Endothelial cell of umbilical vein (primary cell): ENCODE data around the gene ATAD1. TPM values are rescaled to one million over a fixed set of nuclear protein-coding genes. Genes with fewer than 3 reads are reported as not detected.

Source experiments
- BruUV-seq: library from RNA; stranded (reverse); fragments of 400-500 nt; replicated peaks from 2 replicates; lab custom pipeline; 2021; lab: Mats Ljungman, UMichigan
- CTCF ChIA-PET: fragments of 300-600, 350-600 bp; sonication (Branson Sonifier 250); formaldehyde crosslinking; loops from one replicate; lab custom pipeline; 2021; ENCODE audit warnings: antibody characterized with exemption, inconsistent platforms; lab: Charles Lee
- POLR2A ChIA-PET: fragments of 300-600, 350-600 bp; sonication (Branson Sonifier 250); formaldehyde crosslinking; loops from one replicate; lab custom pipeline; 2021; ENCODE audit warnings: antibody characterized with exemption, inconsistent platforms; lab: Charles Lee
- DNase-seq: peaks from one replicate; pipeline ENCODE4 v3.0.0-alpha.2; 2011; ENCODE audit warnings: low read depth, low spot score
- FAIRE-seq: peaks from 2 replicates; lab custom pipeline; 2011; peaks lifted over from hg19 to GRCh38; lab: Jason Lieb, UNC
- H2AFZ ChIP-seq: 2 replicates; pipeline ENCODE4 v1.6.0; 2012; ENCODE audit warnings: low read depth, low read length, control low read depth, inconsistent platforms
- H3K27ac ChIP-seq: 2 replicates; pipeline ENCODE4 v1.5.1; 2011; ENCODE audit warnings: low read depth, mild to moderate bottlenecking, control low read depth, low read length, moderate library complexity; ENCODE audit not compliant: insufficient read depth
- H3K27me3 ChIP-seq, 2 experiments: 2 replicates each; pipeline versions ENCODE4 v1.6.0 to v1.6.1; 2011; ENCODE audit warnings: low read length in 2 of 2, mixed read lengths in 1 of 2; ENCODE audit not compliant: control insufficient read depth in 2 of 2, insufficient read depth in 2 of 2
- H3K36me3 ChIP-seq, 2 experiments: 2 replicates in 1 of 2; 3 replicates in 1 of 2; pipeline ENCODE4 v1.5.1; 2011; ENCODE audit warnings: low read length in 2 of 2, mild to moderate bottlenecking in 1 of 2, moderate library complexity in 1 of 2; ENCODE audit not compliant: control insufficient read depth in 2 of 2, insufficient read depth in 2 of 2; ENCODE audit errors: extremely low read depth in 1 of 2
- H3K4me1 ChIP-seq: 3 replicates; pipeline ENCODE4 v1.5.1; 2011; ENCODE audit warnings: mild to moderate bottlenecking, low read length; ENCODE audit not compliant: control insufficient read depth, insufficient read depth; ENCODE audit errors: extremely low read depth
- H3K4me2 ChIP-seq: 2 replicates; pipeline ENCODE4 v1.6.1; 2011; ENCODE audit warnings: low read length, control low read depth, mixed read lengths; ENCODE audit not compliant: insufficient read depth
- H3K4me3 ChIP-seq, 3 experiments: fragments of 200-600 bp in 1 of 3; sonication (generic), shearing (Covaris generic) in 1 of 3; replicated peaks in 1 of 3; 2 replicates each; pipeline ENCODE4 v1.5.1; 2011 to 2016; ENCODE audit warnings: control low read depth in 3 of 3, low read length in 3 of 3, mild to moderate bottlenecking in 2 of 3, inconsistent platforms in 1 of 3, low read depth in 1 of 3, moderate library complexity in 1 of 3; ENCODE audit not compliant: insufficient read depth in 1 of 3
- H3K79me2 ChIP-seq: 2 replicates; pipeline ENCODE4 v1.6.0; 2012; ENCODE audit warnings: low read length, inconsistent platforms; ENCODE audit not compliant: control insufficient read depth, insufficient read depth
- H3K9ac ChIP-seq: replicated peaks from 2 replicates; pipeline ENCODE3; 2011; ENCODE audit warnings: low read length, control low read depth; ENCODE audit not compliant: insufficient read depth; ENCODE audit errors: extremely low read depth
- H3K9me1 ChIP-seq: replicated peaks from 3 replicates; pipeline ENCODE4 v1.6.0; 2011; ENCODE audit warnings: mild to moderate bottlenecking, low read length; ENCODE audit not compliant: control insufficient read depth, insufficient read depth; ENCODE audit errors: extremely low read depth
- H3K9me3 ChIP-seq: replicated peaks from 2 replicates; pipeline ENCODE4 v1.5.1; 2012; ENCODE audit warnings: low read length, inconsistent platforms; ENCODE audit not compliant: control insufficient read depth, insufficient read depth
- H4K20me1 ChIP-seq: replicated peaks from 2 replicates; pipeline ENCODE3; 2011; ENCODE audit warnings: mild to moderate bottlenecking, low read length; ENCODE audit not compliant: control insufficient read depth, insufficient read depth; ENCODE audit errors: extremely low read depth
- CTCF ChIP-seq, 2 donors: IDR thresholded peaks; 1 replicate in 1 of 2; 2 replicates in 1 of 2; pipeline ENCODE4 v1.5.1; 2011; ENCODE audit warnings: low read length in 2 of 2, mild to moderate bottlenecking in 2 of 2, moderate library complexity in 2 of 2, control low read depth in 1 of 2, inconsistent platforms in 1 of 2, low read depth in 1 of 2; ENCODE audit not compliant: insufficient read depth in 1 of 2; ENCODE audit errors: extremely low read depth in 1 of 2
- EZH2 ChIP-seq: IDR thresholded peaks from 2 replicates; pipeline ENCODE4 v1.6.1; 2012; ENCODE audit warnings: borderline replicate concordance, low read depth, mild to moderate bottlenecking, moderate library complexity, low read length, inconsistent platforms; ENCODE audit not compliant: severe bottlenecking
- FOS ChIP-seq: IDR thresholded peaks from 2 replicates; pipeline ENCODE4 v1.6.1; 2011; ENCODE audit warnings: mild to moderate bottlenecking, low read length, moderate library complexity, borderline replicate concordance; ENCODE audit not compliant: insufficient read depth
- GATA2 ChIP-seq: IDR thresholded peaks from 2 replicates; pipeline ENCODE4 v1.7.0; 2011; ENCODE audit warnings: low read depth, mild to moderate bottlenecking, moderate library complexity, mixed read lengths, low read length; ENCODE audit not compliant: insufficient read length, insufficient read depth
- JUN ChIP-seq: IDR thresholded peaks from 2 replicates; pipeline ENCODE4 v1.6.1; 2011; ENCODE audit warnings: borderline replicate concordance, low read depth; ENCODE audit not compliant: insufficient read length, insufficient read depth
- MAX ChIP-seq: IDR thresholded peaks from 2 replicates; pipeline ENCODE4 v1.6.1; 2011; ENCODE audit not compliant: insufficient read depth, insufficient read length
- MYC ChIP-seq: IDR thresholded peaks from one replicate; pipeline ENCODE4 v1.6.1; 2011; ENCODE audit warnings: mild to moderate bottlenecking, low read depth, low read length
- POLR2A ChIP-seq: IDR thresholded peaks from 2 replicates; pipeline ENCODE4 v1.6.1; 2012; ENCODE audit warnings: low read depth, mild to moderate bottlenecking, control low read depth, low read length
- POLR2AphosphoS5 ChIP-seq: IDR thresholded peaks from 2 replicates; pipeline ENCODE4 v1.6.1; 2012; ENCODE audit warnings: low read depth, mild to moderate bottlenecking, control low read depth, low read length, moderate library complexity; ENCODE audit not compliant: insufficient read depth
- dilution Hi-C: fragments of 300-500 bp; cut with MboI; formaldehyde crosslinking; loops from one replicate; pipeline ENCODE4 v1.15.0; 2019; ENCODE audit warnings: low sequenced_read_pairs; ENCODE audit not compliant: extremely low pct_ligation_motif_present
- intact Hi-C: fragments of 100-400 bp; cut with micrococcal nuclease; formaldehyde crosslinking; loops from one replicate; pipeline ENCODE4 v1.10.0; 2022
- polyA plus RNA-seq, 4 experiments: library from polyadenylated mRNA; depleted of rRNA in 3 of 4; stranded (reverse) in 3 of 4; unstranded in 1 of 4; fragments of >200 nt; gene quantifications; 2 replicates each; pipeline versions ENCODE4 v1.2.1 to v1.2.3, GENCODE V29; 2011 to 2012; ENCODE audit warnings: missing spikeins in 1 of 4
- total RNA-seq: library from RNA; stranded (reverse); gene quantifications from 2 replicates; pipeline ENCODE4 v1.2.3, GENCODE V29; 2021

Gene ATAD1
- total and polyA plus RNA-seq, 2 donors (not counting 3 experiments of a cell fraction or from before 2014, with no cell fraction given), result 5.2 to 25.8 TPM

GRCh38 chr10:87781545-87781944, 36.5 kb downstream of the ATAD1 start:
- Histone ChIP-seq H3K4me1 (peaks cover 7% of the 10 kb centered on the region), H3K9me1 (no peaks in the 10 kb centered on the region), H3K4me2 (no peak overlapping the region), H3K9ac (no peak overlapping the region), H3K36me3 (peaks cover 2 to 3% of the 10 kb centered on the region in 2 experiments), H3K27me3 (no peaks in the 10 kb centered on the region), H3K4me3 (no peak overlapping the region), H3K9me3 (no peaks in the 10 kb centered on the region), H3K79me2 (peaks cover 6% of the 10 kb centered on the region), H3K27ac (no peak overlapping the region), H2AFZ (no peak overlapping the region), H4K20me1 (no peaks in the 10 kb centered on the region)
- intact Hi-C loops, result no loop called here
- FAIRE-seq (no peak), DNase-seq (no peak)
- TF ChIP-seq POLR2A (no peak), GATA2 (no peak), FOS (no peak), CTCF (IDR thresholded peaks at IDR 0.05; ENCODE audit: extremely low read depth in 1 of 2, insufficient read depth in 1 of 2, low read depth in 1 of 2, low read length in 2 of 2) (no peak), EZH2 (no peak), POLR2AphosphoS5 (no peak), MAX (no peak), MYC (no peak), JUN (no peak)
- dilution Hi-C loops, result no loop called here
- POLR2A ChIA-PET, result no interaction called here
- CTCF ChIA-PET, result interaction anchor here (0.9 kb wide), 1 partner anchor 29 kb away, joined by 3 read pairs; no protein-coding TSS in a partner anchor
- no TSS peak for BruUV-seq
